ENCODE results near the gene OR8K5.

DNA sequence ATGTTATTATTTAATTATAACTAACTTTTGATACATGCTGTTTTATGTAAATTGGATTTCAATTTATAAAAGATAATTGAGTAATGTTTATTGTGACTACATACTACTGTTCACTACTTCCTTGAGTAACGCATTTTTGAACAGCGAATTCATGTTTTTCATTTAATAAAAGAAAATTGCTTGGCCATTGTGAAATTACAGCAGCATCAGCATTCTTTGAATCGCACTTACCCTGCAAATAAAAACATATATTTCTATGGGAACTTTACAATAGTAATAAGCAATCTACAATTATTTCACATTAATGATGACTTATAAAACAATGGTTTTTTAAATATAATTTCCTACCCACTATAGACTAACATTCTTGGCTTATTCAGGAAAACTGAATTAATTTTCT is 36.6 kb upstream of the OR8K5 start:
- TF ChIP-seq, protein P1, sequence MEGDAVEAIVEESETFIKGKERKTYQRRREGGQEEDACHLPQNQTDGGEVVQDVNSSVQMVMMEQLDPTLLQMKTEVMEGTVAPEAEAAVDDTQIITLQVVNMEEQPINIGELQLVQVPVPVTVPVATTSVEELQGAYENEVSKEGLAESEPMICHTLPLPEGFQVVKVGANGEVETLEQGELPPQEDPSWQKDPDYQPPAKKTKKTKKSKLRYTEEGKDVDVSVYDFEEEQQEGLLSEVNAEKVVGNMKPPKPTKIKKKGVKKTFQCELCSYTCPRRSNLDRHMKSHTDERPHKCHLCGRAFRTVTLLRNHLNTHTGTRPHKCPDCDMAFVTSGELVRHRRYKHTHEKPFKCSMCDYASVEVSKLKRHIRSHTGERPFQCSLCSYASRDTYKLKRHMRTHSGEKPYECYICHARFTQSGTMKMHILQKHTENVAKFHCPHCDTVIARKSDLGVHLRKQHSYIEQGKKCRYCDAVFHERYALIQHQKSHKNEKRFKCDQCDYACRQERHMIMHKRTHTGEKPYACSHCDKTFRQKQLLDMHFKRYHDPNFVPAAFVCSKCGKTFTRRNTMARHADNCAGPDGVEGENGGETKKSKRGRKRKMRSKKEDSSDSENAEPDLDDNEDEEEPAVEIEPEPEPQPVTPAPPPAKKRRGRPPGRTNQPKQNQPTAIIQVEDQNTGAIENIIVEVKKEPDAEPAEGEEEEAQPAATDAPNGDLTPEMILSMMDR (IDR thresholded peaks at IDR 0.05) = no peak
- TF ChIP-seq POLR2A (IDR thresholded peaks at IDR 0.05) (no peak), EP300 (IDR thresholded peaks at IDR 0.05) (no peak)
